SH-SY5Y (cell line): Measurements from ENCODE around the gene SPRED2.

ENCODE experiments used
- GATA2 ChIP-seq: IDR thresholded peaks from 2 replicates; pipeline ENCODE4 v1.6.1; 2011; ENCODE audit warnings: mild to moderate bottlenecking, low read depth, low read length
- GATA3 ChIP-seq: IDR thresholded peaks from 2 replicates; pipeline ENCODE4 v1.6.1; 2011; ENCODE audit warnings: low read depth, mild to moderate bottlenecking, low read length, moderate library complexity

The SPRED2 gene

GRCh38 chr2:65345631-65346030 is 86.8 kb downstream of the SPRED2 start:
- no peak for TF ChIP-seq GATA3
- TF ChIP-seq GATA2, result no peak

- TF ChIP-seq GATA3 (no peak), GATA2 (no peak)
Measured at GRCh38 chr2:65344689-65345088, 87.7 kb downstream of the SPRED2 start.

- TF ChIP-seq GATA2 (no peak), GATA3 (no peak)
Measured at GRCh38 chr2:65344182-65344581, 88.2 kb downstream of the SPRED2 start.

GRCh38 chr2:65343386-65343785 is 89.0 kb downstream of the SPRED2 start:
- TF ChIP-seq GATA3 (no peak), GATA2 (no peak)

GRCh38 chr2:65340898-65341681 is 91.3 kb downstream of the SPRED2 start:
- TF ChIP-seq GATA3 (no peak), GATA2 (no peak)

GRCh38 chr2:65339648-65340047 is 92.8 kb downstream of the SPRED2 start:
- TF ChIP-seq GATA2, result no peak
- no peak for TF ChIP-seq GATA3

GRCh38 chr2:65334714-65335113 is 97.7 kb downstream of the SPRED2 start:
- TF ChIP-seq GATA3, result no peak
- TF ChIP-seq GATA2, result no peak

- TF ChIP-seq GATA3, result no peak
- no peak for TF ChIP-seq GATA2
Measured at GRCh38 chr2:65331336-65332025, 100.9 kb downstream of the SPRED2 start.

GRCh38 chr2:65329525-65329924 is 102.9 kb downstream of the SPRED2 start:
- no peak for TF ChIP-seq GATA3
- TF ChIP-seq GATA2, result no peak

- TF ChIP-seq GATA2, result no peak
- no peak for TF ChIP-seq GATA3
Measured at GRCh38 chr2:65326276-65326675, 106.1 kb downstream of the SPRED2 start.

GRCh38 chr2:65325066-65325465 is 107.3 kb downstream of the SPRED2 start:
- TF ChIP-seq GATA3 (no peak), GATA2 (no peak)

GRCh38 chr2:65320946-65321345 is 111.5 kb downstream of the SPRED2 start:
- TF ChIP-seq GATA3, result no peak

- no peak for TF ChIP-seq GATA2
Measured at GRCh38 chr2:65320042-65320725, 112.2 kb downstream of the SPRED2 start.

GRCh38 chr2:65319674-65320041 is 112.7 kb downstream of the SPRED2 start:
- no peak for TF ChIP-seq GATA3

- TF ChIP-seq GATA2, result no peak
- TF ChIP-seq GATA3, result no peak
Measured at GRCh38 chr2:65319072-65319673, 113.2 kb downstream of the SPRED2 start.

- no peak for TF ChIP-seq GATA3
- TF ChIP-seq GATA2, result no peak
Measured at GRCh38 chr2:65317841-65318240, 114.6 kb downstream of the SPRED2 start.
